Aorta (tissue), 5 donors: ENCODE data around the gene MIER2. TPM values are rescaled to one million over a fixed set of nuclear protein-coding genes. Genes with fewer than 3 reads are reported as not detected.

Source experiments
- ATAC-seq: fragments of 200-7000 bp; cut with Tn5 transposase; one replicate; pipeline ENCODE4 v1.9.1; 2022; ENCODE audit warnings: moderate library complexity; ENCODE audit not compliant: low FRiP score
- DNase-seq, 2 donors: peaks; one replicate each; pipeline ENCODE4 v3.0.0-alpha.2; 2020
- H3K27ac ChIP-seq, 2 donors: one replicate each; pipeline ENCODE4 v1.5.1; 2013; ENCODE audit warnings: low read length in 2 of 2, mild to moderate bottlenecking in 2 of 2, moderate library complexity in 2 of 2, control low read depth in 1 of 2, inconsistent platforms in 1 of 2, low read depth in 1 of 2
- H3K27me3 ChIP-seq, 2 donors: one replicate each; pipeline ENCODE4 v1.6.1; 2013; ENCODE audit warnings: control low read depth in 1 of 2, low read length in 1 of 2, mild to moderate bottlenecking in 1 of 2, moderate library complexity in 1 of 2; ENCODE audit not compliant: insufficient read depth in 2 of 2, control insufficient read depth in 1 of 2
- H3K36me3 ChIP-seq, 2 donors: one replicate each; pipeline ENCODE4 v1.6.1; 2013; ENCODE audit warnings: control low read depth in 1 of 2, low read length in 1 of 2, mild to moderate bottlenecking in 1 of 2; ENCODE audit not compliant: insufficient read depth in 2 of 2, control insufficient read depth in 1 of 2
- H3K4me1 ChIP-seq, 2 donors: one replicate each; pipeline ENCODE4 v1.6.1; 2013; ENCODE audit warnings: low read length in 2 of 2, control low read depth in 1 of 2, mild to moderate bottlenecking in 1 of 2, moderate library complexity in 1 of 2; ENCODE audit not compliant: insufficient read depth in 2 of 2, control insufficient read depth in 1 of 2
- H3K4me3 ChIP-seq, 2 donors: one replicate each; pipeline ENCODE4 v1.5.1; 2013; ENCODE audit warnings: low read length in 2 of 2, control low read depth in 1 of 2, mild to moderate bottlenecking in 1 of 2
- H3K9me3 ChIP-seq: one replicate; pipeline ENCODE4 v1.6.1; 2013; ENCODE audit warnings: mild to moderate bottlenecking, low read length; ENCODE audit not compliant: control insufficient read depth
- WGBS, 2 donors: extraction: QIAGEN DNeasy Blood & Tissue Kit; methylation state at CpG; one replicate each; pipeline ENCODE4 v1.1.7; 2013; 5-methylcytosine and 5-hydroxymethylcytosine counted together
- intact Hi-C, 2 donors: fragments of 100-400 bp; cut with DNase I; formaldehyde crosslinking; loops; one replicate each; pipeline versions ENCODE4 v1.14.2 to v1.15.0; 2022
- polyA plus RNA-seq, 2 donors: library from polyadenylated mRNA; stranded (reverse); fragments of 200-250 nt; gene quantifications; one replicate each; pipeline ENCODE4 v1.2.3, GENCODE V29; 2013
- total RNA-seq, 2 donors: library from RNA; stranded (reverse); fragmentation: NEBNext Ultra II Directional; extraction: Animal tissue kit (Norgen Biotek cat#: 25700); gene quantifications; one replicate each; pipeline ENCODE4 v1.2.1, GENCODE V29; 2021
- donor health status: healthy with polysubstance abuse.
- donor health status: Bipolar disorder and iron deficiency.
- donor health status: DM: no; HTN: no; CAD: no.
- donor health status: DM: no; HTN: no; CAD: no.
- donor health status: DM: yes; HTN: yes; CAD: no.

Gene MIER2
- total and polyA plus RNA-seq, 4 donors: 3.3 to 31.1 (median 17.7) TPM

DNA sequence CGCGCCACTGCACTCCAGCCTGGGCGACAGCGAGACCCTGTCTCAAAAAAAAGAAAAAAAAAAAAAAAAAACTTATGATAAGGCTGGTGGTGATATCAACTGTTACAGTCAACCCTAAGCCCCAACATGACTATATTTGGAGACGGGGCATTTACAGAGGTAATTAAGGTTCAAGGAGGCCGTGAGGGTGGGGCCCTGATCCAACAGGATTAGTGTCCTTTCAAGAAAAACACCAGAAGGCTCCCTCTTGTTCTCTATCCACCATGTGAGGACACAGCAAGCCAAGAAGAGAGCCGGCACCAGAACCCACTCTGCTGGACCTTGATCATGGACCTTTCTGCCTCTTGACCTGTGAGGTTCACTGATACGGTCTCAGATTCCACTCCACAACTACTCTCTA lies 14.1 kb downstream of the MIER2 start:
- H3K4me3 ChIP-seq: no peak overlapping the region
- no peaks in the 10 kb centered on the region for H3K4me1 ChIP-seq
- intact Hi-C loops: no loop called here
- H3K27me3 ChIP-seq: no peaks in the 10 kb centered on the region
- no peak overlapping the region for H3K27ac ChIP-seq
- peaks cover 7 to 11% of the 10 kb centered on the region in 2 donors for H3K36me3 ChIP-seq
- no peak for ATAC-seq
- no peaks in the 10 kb centered on the region for H3K9me3 ChIP-seq
- 97 to 98% methylated on average over 8 of the region's 8 CpGs for WGBS, 2 donors
- DNase-seq: peak in 1 of 2 donors; percentile 49

DNA sequence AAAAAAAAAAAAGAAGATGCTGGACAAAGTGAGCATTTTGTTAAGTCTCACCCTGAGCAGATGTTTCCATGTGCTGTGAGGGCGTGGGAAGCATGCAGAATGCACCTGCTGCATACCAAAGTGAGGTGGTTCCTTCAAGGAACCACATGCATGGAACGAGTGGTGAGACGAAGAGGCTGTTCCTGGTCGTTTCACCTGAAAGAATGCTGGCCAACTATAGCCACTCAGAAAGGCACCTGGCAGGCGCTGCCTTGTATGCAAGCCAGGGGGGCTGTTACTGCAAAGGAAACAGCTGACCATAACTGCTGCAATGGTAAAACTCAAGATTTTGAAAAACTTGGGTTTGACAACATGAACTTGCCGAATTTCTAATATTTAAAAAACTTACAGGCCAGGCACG lies 14.7 kb downstream of the MIER2 start:
- Histone ChIP-seq H3K27me3 (no peaks in the 10 kb centered on the region), H3K9me3 (no peaks in the 10 kb centered on the region), H3K4me1 (no peaks in the 10 kb centered on the region), H3K27ac (no peak overlapping the region), H3K4me3 (no peak overlapping the region), H3K36me3 (peaks cover 7 to 12% of the 10 kb centered on the region in 2 donors)
- DNase-seq (peak in 1 of 2 donors; percentile 28), ATAC-seq (no peak)
- WGBS, 2 donors: 98% methylated on average over 7 of the region's 7 CpGs
- intact Hi-C loops: no loop called here

DNA sequence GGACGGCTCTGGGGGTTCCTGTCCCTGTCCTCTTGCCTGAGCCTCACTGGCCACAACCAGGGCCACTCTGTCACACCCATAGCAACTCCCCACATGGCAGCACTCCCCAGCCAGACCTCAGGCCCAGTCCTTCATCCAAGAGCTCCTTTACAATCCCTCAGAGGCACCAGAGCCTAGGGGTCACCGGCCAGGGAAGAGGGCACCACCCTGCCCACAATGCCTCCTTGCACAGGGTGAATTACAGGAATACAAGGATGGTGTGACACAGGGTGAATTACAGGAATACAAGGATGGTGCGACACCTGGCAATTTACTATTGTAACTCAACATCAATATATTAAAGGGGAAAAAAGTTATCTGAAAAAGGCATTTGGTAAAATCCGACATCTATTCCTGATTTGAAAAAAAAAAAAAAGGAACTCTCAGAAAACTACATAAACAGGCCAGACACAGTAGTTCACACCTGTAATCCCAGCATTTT lies 16.5 kb downstream of the MIER2 start:
- DNase-seq: no peak
- WGBS, 2 donors: 91 to 96% methylated on average over 4 of the region's 4 CpGs
- H3K4me3 ChIP-seq: no peak overlapping the region
- intact Hi-C loops: no loop called here
- no peak for ATAC-seq
- no peaks in the 10 kb centered on the region for H3K4me1 ChIP-seq
- no peaks in the 10 kb centered on the region for H3K27me3 ChIP-seq
- H3K9me3 ChIP-seq: no peaks in the 10 kb centered on the region
- no peak overlapping the region for H3K27ac ChIP-seq
- H3K36me3 ChIP-seq: peaks cover 7 to 15% of the 10 kb centered on the region in 2 donors

DNA sequence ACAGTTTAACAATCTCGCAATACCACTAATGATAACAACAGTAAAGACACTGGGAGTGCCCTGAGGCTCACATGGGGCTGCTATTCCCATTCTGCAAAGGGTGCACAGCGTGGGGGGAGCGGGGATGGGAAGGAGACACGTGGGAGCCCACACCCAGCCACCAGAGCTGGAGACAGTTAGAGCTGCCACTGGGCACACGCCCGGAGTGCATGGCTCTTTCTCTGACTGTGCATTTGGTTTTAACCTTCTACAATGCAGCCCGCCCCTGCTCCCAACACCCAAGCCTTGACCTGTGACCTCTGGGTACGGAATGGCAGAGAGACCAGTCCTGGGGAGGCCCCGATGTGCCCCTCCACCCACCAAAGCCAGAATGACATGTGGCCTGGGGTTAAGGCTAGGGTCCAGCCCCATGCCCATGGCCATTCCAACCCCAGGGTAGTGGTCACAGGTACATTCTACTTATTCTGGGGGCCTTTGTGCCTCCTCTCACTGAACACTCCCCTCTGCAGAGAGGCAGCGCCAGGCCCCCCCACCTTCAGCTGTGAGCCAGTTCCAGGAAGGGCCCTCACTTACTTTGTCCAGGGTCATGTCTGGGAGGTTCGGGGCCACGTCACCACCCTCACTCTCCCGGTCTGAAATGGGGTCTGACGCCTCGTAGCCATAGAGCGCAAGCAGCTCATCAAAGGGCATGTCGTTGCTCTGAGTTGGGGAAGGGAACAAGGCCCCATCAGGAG lies 17.1 kb downstream of the MIER2 start:
- H3K27me3 ChIP-seq: no peaks in the 10 kb centered on the region
- 94 to 98% methylated on average over 17 of the region's 17 CpGs for WGBS, 2 donors
- no peaks in the 10 kb centered on the region for H3K9me3 ChIP-seq
- no peak for DNase-seq
- ATAC-seq: peak; percentile 22
- no peak overlapping the region for H3K4me3 ChIP-seq
- peaks cover 7 to 15% of the 10 kb centered on the region in 2 donors for H3K36me3 ChIP-seq
- H3K27ac ChIP-seq: no peak overlapping the region
- no peaks in the 10 kb centered on the region for H3K4me1 ChIP-seq
- intact Hi-C loops: no loop called here

DNA sequence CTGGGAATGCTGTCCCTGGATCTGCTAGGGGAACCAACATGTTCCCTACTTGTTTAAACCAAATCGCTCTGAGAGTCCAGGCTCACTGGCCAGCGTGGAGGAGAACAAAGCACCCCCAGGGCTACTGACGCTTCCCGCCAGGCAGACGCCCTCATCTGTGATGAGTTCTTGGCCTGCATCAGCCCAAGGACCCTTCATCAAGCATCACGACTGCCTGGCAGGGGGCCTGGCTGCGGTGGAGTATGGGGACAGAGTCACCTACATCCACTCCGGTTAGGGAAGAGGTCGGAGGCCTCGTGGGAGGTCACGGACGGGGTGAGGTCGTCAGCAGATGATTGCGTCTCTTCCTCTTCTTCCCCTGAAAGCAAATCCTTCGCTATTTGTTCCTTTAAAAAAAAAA lies 17.7 kb downstream of the MIER2 start:
- intact Hi-C loops: no loop called here
- Histone ChIP-seq H3K36me3 (peaks cover 7 to 15% of the 10 kb centered on the region in 2 donors), H3K9me3 (no peaks in the 10 kb centered on the region), H3K4me3 (no peak overlapping the region), H3K4me1 (no peaks in the 10 kb centered on the region), H3K27me3 (no peaks in the 10 kb centered on the region), H3K27ac (no peak overlapping the region)
- 92 to 96% methylated on average over 15 of the region's 15 CpGs for WGBS, 2 donors
- DNase-seq (no peak), ATAC-seq (no peak)

DNA sequence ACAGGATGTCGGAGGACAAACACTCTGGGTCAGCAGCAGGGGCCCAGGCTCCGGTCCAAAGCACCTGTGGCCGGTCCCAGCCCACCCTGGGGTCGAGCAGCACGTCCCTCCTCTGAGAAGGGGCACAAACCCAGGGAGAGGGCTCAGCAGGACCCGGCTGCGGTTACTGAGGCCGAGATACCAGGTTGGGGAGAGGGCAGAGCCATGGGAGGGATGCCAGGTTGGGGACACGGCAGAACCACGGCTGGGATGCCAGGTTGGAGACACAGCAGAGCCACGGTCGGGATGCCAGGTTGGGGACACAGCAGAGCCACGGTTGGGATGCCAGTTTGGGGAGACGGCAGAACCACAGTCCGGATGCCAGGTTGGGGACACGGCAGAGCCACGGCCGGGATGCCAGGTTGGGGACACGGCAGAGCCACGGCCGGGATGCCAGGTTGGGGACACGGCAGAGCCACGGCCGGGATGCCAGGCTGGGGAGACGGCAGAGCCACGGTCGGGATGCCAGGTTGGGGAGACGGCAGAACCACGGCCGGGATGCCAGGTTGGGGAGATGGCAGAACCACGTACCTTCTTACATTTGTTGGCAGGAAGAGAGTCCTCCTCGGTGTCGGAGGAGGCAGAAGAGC lies 18.5 kb downstream of the MIER2 start:
- Histone ChIP-seq H3K9me3 (no peaks in the 10 kb centered on the region), H3K36me3 (peaks cover 7 to 15% of the 10 kb centered on the region in 2 donors), H3K27me3 (no peaks in the 10 kb centered on the region), H3K4me1 (no peaks in the 10 kb centered on the region), H3K27ac (no peak overlapping the region), H3K4me3 (no peak overlapping the region)
- DNase-seq: peak in 1 of 2 donors; percentile 63
- no peak for ATAC-seq
- intact Hi-C loops: no loop called here
- WGBS, 2 donors: 92 to 96% methylated on average over 33 of the region's 33 CpGs

DNA sequence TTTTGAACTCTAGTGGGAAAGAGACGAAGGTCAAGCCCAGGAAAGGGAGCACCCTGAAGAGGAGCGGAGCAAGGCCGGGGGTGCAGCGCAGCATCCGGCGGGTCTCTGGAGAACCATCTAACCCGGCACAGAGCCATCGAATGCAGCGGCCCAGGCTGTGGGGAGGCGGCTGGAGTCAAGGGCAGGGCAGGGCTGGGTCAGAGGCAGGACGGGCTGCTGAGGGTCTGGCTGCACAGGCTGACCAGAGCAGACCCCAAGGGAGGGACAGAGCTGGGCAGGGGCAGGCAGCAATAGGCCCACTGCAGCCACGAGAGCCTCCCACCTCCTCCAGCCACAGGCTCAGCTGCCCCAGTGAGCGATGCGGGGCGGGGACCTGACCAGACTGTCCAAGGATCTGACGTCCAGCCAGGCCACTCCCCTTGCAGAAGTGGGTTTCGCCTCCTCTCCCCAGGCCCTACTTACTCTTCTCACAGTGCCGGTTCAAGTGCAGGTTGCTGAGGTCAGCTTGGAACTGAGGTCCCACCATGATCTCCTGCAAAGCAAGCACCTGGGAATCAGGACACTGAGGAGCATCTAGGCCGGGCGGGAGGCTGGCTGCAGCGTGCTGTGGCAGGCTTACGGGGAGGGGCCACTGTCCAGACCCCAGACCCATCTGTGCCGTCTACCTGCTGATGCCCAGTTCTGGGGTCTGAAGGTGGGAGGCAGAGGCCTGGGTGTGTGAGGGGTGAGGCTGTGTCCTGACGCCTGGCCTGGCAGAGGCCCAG lies 19.2 kb downstream of the MIER2 start:
- H3K4me1 ChIP-seq: no peaks in the 10 kb centered on the region
- WGBS, 2 donors: 91 to 94% methylated on average over 24 of the region's 24 CpGs
- intact Hi-C loops: no loop called here
- no peaks in the 10 kb centered on the region for H3K9me3 ChIP-seq
- no peak overlapping the region for H3K27ac ChIP-seq
- H3K27me3 ChIP-seq: no peaks in the 10 kb centered on the region
- H3K4me3 ChIP-seq: no peak overlapping the region
- peaks cover 4 to 15% of the 10 kb centered on the region in 2 donors for H3K36me3 ChIP-seq
- DNase-seq (peak in 1 of 2 donors; percentile 58), ATAC-seq (no peak)

DNA sequence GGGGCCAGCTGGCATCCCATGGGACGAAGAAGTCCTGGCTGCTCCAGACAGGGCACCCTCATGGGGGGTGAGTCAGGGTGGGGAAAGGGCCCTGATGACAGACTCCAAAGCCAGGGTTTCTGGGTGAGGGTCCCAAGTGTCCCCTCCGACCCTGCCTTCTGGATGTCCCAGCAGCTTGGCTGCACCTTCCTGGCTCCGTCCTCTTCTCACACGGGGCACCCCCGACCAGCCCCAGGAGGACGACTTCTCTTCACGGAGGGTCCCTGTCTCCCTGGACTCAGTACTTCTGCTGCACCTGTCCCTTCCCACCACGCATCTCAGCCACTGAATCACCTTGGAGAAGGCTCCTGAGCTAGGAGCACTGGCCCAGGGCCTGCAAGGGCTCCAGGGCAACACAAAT lies 19.9 kb downstream of the MIER2 start:
- Histone ChIP-seq H3K9me3 (no peaks in the 10 kb centered on the region), H3K27me3 (no peaks in the 10 kb centered on the region), H3K4me1 (no peaks in the 10 kb centered on the region), H3K27ac (no peak overlapping the region), H3K36me3 (peaks cover 9 to 14% of the 10 kb centered on the region in 2 donors), H3K4me3 (no peak overlapping the region)
- no peak for ATAC-seq
- intact Hi-C loops: no loop called here
- 99% methylated on average over 8 of the region's 8 CpGs for WGBS, 2 donors
- no peak for DNase-seq
